SK-N-SH (cell line): ENCODE data around the gene C18orf63. TPM values are rescaled to one million over a fixed set of nuclear protein-coding genes. Genes with fewer than 3 reads are reported as not detected.

Experiments
- CTCF ChIA-PET: fragments of 300-600, 350-600 bp; formaldehyde crosslinking; extraction: SDS; loops from one replicate; lab custom pipeline; 2021; lab: Yijun Ruan, JAX
- POLR2A ChIA-PET: fragments of 350-600 bp; sonication (Branson Sonifier 250); formaldehyde crosslinking; extraction: SDS; loops from one replicate; lab custom pipeline; 2020; ENCODE audit warnings: antibody characterized with exemption, inconsistent platforms; lab: Yijun Ruan, JAX
- DNase-seq: peaks from one replicate; pipeline ENCODE4 v3.0.0; 2012
- H2AFZ ChIP-seq: fragments of 200-600 bp; sonication (generic); 2 replicates; pipeline ENCODE4 v1.8.1; 2016; ENCODE audit warnings: antibody characterized with exemption, mild to moderate bottlenecking, low read depth
- H3F3A ChIP-seq: fragments of 200-600 bp; sonication (generic); replicated peaks from 2 replicates; pipeline ENCODE3; 2016; ENCODE audit warnings: antibody characterized with exemption, mild to moderate bottlenecking; ENCODE audit not compliant: insufficient read depth
- H3K27ac ChIP-seq, 2 experiments: fragments of 200-500 bp in 1 of 2; fragments of 200-600 bp in 1 of 2; sonication (Bioruptor generic) in 1 of 2; sonication (generic), shearing (Covaris generic) in 1 of 2; 2 replicates each; pipeline versions ENCODE4 v1.5.1 to v1.6.1; 2014 to 2016; ENCODE audit warnings: low read depth in 2 of 2, inconsistent platforms in 1 of 2, low read length in 1 of 2, mild to moderate bottlenecking in 1 of 2, mixed read lengths in 1 of 2
- H3K27me3 ChIP-seq: fragments of 200-600 bp; sonication (generic), shearing (Covaris generic); 2 replicates; pipeline ENCODE4 v1.6.1; 2016; ENCODE audit warnings: mixed run types; ENCODE audit not compliant: insufficient read depth
- H3K36me3 ChIP-seq, 2 experiments: fragments of 200-500 bp in 1 of 2; fragments of 200-600 bp in 1 of 2; sonication (Bioruptor generic) in 1 of 2; sonication (generic) in 1 of 2; replicated peaks in 1 of 2; 2 replicates each; pipeline versions ENCODE3 to v1.5.1; 2014 to 2016; ENCODE audit warnings: low read length in 1 of 2, mild to moderate bottlenecking in 1 of 2; ENCODE audit not compliant: insufficient read depth in 2 of 2, control insufficient read depth in 1 of 2
- H3K4me1 ChIP-seq, 2 experiments: fragments of 200-500 bp in 1 of 2; fragments of 200-600 bp in 1 of 2; sonication (Bioruptor generic) in 1 of 2; sonication (generic), shearing (Covaris generic) in 1 of 2; 2 replicates each; pipeline versions ENCODE4 v1.5.1 to v1.6.1; 2014 to 2016; ENCODE audit warnings: low read depth in 1 of 2, low read length in 1 of 2, mixed run types in 1 of 2; ENCODE audit not compliant: insufficient read depth in 2 of 2, control insufficient read depth in 1 of 2
- H3K4me2 ChIP-seq: fragments of 200-600 bp; sonication (generic), shearing (Covaris generic); 2 replicates; pipeline ENCODE4 v1.6.1; 2017; ENCODE audit warnings: mixed run types
- H3K4me3 ChIP-seq, 2 experiments: fragments of 200-500 bp in 1 of 2; fragments of 200-600 bp in 1 of 2; sonication (Bioruptor generic) in 1 of 2; sonication (generic), shearing (Covaris generic) in 1 of 2; 2 replicates each; pipeline versions ENCODE4 v1.5.1 to v1.8.1; 2014 to 2016; ENCODE audit warnings: low read depth in 2 of 2, inconsistent platforms in 1 of 2, low read length in 1 of 2, mild to moderate bottlenecking in 1 of 2, mixed read lengths in 1 of 2, moderate library complexity in 1 of 2
- H3K79me2 ChIP-seq: fragments of 200-600 bp; sonication (generic); 2 replicates; pipeline ENCODE4 v1.8.1; 2017; ENCODE audit warnings: mild to moderate bottlenecking; ENCODE audit not compliant: insufficient read depth
- H3K9ac ChIP-seq: fragments of 200-600 bp; sonication (generic); 2 replicates; pipeline ENCODE4 v1.6.1; 2017; ENCODE audit warnings: mixed run types
- H3K9me2 ChIP-seq: fragments of 200-600 bp; sonication (generic); 2 replicates; pipeline ENCODE4 v1.6.1; 2017; ENCODE audit warnings: mixed run types
- H3K9me3 ChIP-seq: fragments of 200-600 bp; sonication (generic); 2 replicates; pipeline ENCODE4 v1.6.1; 2017; ENCODE audit warnings: mixed run types, mild to moderate bottlenecking, moderate library complexity
- H4K20me1 ChIP-seq: fragments of 200-600 bp; sonication (generic); 2 replicates; pipeline ENCODE4 v1.6.1; 2017; ENCODE audit warnings: mild to moderate bottlenecking, mixed run types; ENCODE audit not compliant: insufficient read depth
- EP300 ChIP-seq, 2 experiments: IDR thresholded peaks; 2 replicates each; pipeline versions ENCODE4 v1.4.0 to v1.6.1; 2012; ENCODE audit warnings: borderline replicate concordance in 1 of 2, low read depth in 1 of 2, low read length in 1 of 2
- GABPA ChIP-seq: IDR thresholded peaks from 2 replicates; pipeline ENCODE4 v1.4.0; 2012; ENCODE audit warnings: low read depth, mild to moderate bottlenecking
- GATA2 ChIP-seq: sonication (generic); formaldehyde crosslinking; IDR thresholded peaks from 2 replicates; pipeline ENCODE4 v1.5.0; 2020; ENCODE audit warnings: mild to moderate bottlenecking, missing genetic modification reagents
- JUND ChIP-seq: IDR thresholded peaks from 2 replicates; pipeline ENCODE4 v1.4.0; 2012
- MEF2A ChIP-seq: IDR thresholded peaks from 2 replicates; pipeline ENCODE4 v1.4.0; 2012; ENCODE audit warnings: low read depth, borderline replicate concordance
- MXI1 ChIP-seq: IDR thresholded peaks from 2 replicates; pipeline ENCODE4 v1.6.1; 2012; ENCODE audit warnings: mild to moderate bottlenecking, low read depth, low read length, improper control_type of control experiment
- NRF1 ChIP-seq: IDR thresholded peaks from 2 replicates; pipeline ENCODE4 v1.6.1; 2012; ENCODE audit warnings: low read depth, mild to moderate bottlenecking, low read length
- RFX5 ChIP-seq: IDR thresholded peaks from 2 replicates; pipeline ENCODE4 v1.6.1; 2012; ENCODE audit warnings: mild to moderate bottlenecking, improper control_type of control experiment, low read length
- SIN3A ChIP-seq: IDR thresholded peaks from 2 replicates; pipeline ENCODE4 v1.6.1; 2012; ENCODE audit warnings: low read depth, mild to moderate bottlenecking, low read length, moderate library complexity, borderline replicate concordance
- TEAD4 ChIP-seq: IDR thresholded peaks from 2 replicates; pipeline ENCODE4 v1.4.0; 2012; ENCODE audit warnings: mild to moderate bottlenecking, borderline replicate concordance; ENCODE audit not compliant: insufficient read depth
- USF1 ChIP-seq: IDR thresholded peaks from 2 replicates; pipeline ENCODE4 v1.4.0; 2012; ENCODE audit warnings: low read depth, borderline replicate concordance
- YY1 ChIP-seq: IDR thresholded peaks from 2 replicates; pipeline ENCODE4 v1.4.0; 2012; ENCODE audit warnings: low read depth, mild to moderate bottlenecking
- WGBS: methylation state at CpG from one replicate; pipeline ENCODE4 v1.1.6; 2017; ENCODE audit warnings: low lambda C conversion rate; 5-methylcytosine and 5-hydroxymethylcytosine counted together
- polyA plus RNA-seq, 3 experiments: library from polyadenylated mRNA; depleted of rRNA; stranded (reverse); fragments of >200 nt; gene quantifications; 2 replicates each; pipeline ENCODE4 v1.2.3, GENCODE V29; 2012
- TF ChIP-seq, protein P1 (sequence below): IDR thresholded peaks from 2 replicates; pipeline ENCODE4 v1.4.0; 2012; ENCODE audit warnings: low read depth, borderline replicate concordance

C18orf63 gene
- polyA plus RNA-seq, 1 of the 3 experiments (the other 2 are of a cell fraction) = not detected

GRCh38 chr18:74336656-74337055, 21.0 kb downstream of the C18orf63 start:
- Histone ChIP-seq H3F3A (no peaks in the 10 kb centered on the region), H4K20me1 (no peaks in the 10 kb centered on the region), H3K27me3 (peaks cover 6% of the 10 kb centered on the region; the same call in 1 of the 2 replicates), H3K4me2 (no peak overlapping the region), H3K9me2 (no peaks in the 10 kb centered on the region), H3K9me3 (no peaks in the 10 kb centered on the region), H3K4me3 (no peak overlapping the region), H3K36me3 (no peaks in the 10 kb centered on the region), H3K9ac (no peak overlapping the region), H3K27ac (no peak overlapping the region), H3K79me2 (no peaks in the 10 kb centered on the region), H2AFZ (no peak overlapping the region), H3K4me1 (no peaks in the 10 kb centered on the region)
- no peak for DNase-seq
- POLR2A ChIA-PET = no interaction called here
- CTCF ChIA-PET = interaction anchor here (3.7 kb wide), 1 partner anchor 138 kb away, joined by 24 read pairs; no protein-coding TSS in a partner anchor
- no peak for TF ChIP-seq GABPA
- TF ChIP-seq TEAD4 = no peak
- no peak for TF ChIP-seq EP300 (IDR thresholded peaks at IDR 0.05; ENCODE audit: borderline replicate concordance in 1 of 2, low read depth in 1 of 2, low read length in 1 of 2)
- TF ChIP-seq, protein P1, sequence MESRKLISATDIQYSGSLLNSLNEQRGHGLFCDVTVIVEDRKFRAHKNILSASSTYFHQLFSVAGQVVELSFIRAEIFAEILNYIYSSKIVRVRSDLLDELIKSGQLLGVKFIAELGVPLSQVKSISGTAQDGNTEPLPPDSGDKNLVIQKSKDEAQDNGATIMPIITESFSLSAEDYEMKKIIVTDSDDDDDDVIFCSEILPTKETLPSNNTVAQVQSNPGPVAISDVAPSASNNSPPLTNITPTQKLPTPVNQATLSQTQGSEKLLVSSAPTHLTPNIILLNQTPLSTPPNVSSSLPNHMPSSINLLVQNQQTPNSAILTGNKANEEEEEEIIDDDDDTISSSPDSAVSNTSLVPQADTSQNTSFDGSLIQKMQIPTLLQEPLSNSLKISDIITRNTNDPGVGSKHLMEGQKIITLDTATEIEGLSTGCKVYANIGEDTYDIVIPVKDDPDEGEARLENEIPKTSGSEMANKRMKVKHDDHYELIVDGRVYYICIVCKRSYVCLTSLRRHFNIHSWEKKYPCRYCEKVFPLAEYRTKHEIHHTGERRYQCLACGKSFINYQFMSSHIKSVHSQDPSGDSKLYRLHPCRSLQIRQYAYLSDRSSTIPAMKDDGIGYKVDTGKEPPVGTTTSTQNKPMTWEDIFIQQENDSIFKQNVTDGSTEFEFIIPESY = no peak
- TF ChIP-seq GATA2 = no peak
- TF ChIP-seq NRF1 = no peak
- TF ChIP-seq MEF2A = no peak
- TF ChIP-seq SIN3A = no peak
- TF ChIP-seq MXI1 = no peak
- TF ChIP-seq USF1 = no peak
- TF ChIP-seq RFX5 = no peak
- no peak for TF ChIP-seq JUND

GRCh38 chr18:74337155-74337911, 21.7 kb downstream of the C18orf63 start:
- Histone ChIP-seq H3K4me3 (no peak overlapping the region), H3K36me3 (no peaks in the 10 kb centered on the region), H2AFZ (no peak overlapping the region), H3F3A (no peaks in the 10 kb centered on the region), H3K27ac (no peak overlapping the region), H3K9ac (no peak overlapping the region), H3K4me2 (no peak overlapping the region), H3K27me3 (peaks cover 6% of the 10 kb centered on the region; the same call in 1 of the 2 replicates), H3K9me2 (no peaks in the 10 kb centered on the region), H3K9me3 (no peaks in the 10 kb centered on the region), H4K20me1 (no peaks in the 10 kb centered on the region), H3K4me1 (no peaks in the 10 kb centered on the region), H3K79me2 (no peaks in the 10 kb centered on the region)
- ChIA-PET CTCF (interaction anchor here (1.4 to 3.7 kb wide), 2 partner anchors 139 to 142 kb away, joined by 3 to 24 read pairs; no protein-coding TSS in a partner anchor), POLR2A (no interaction called here)
- WGBS = 22% methylated on average over 5 of the region's 5 CpGs
- TF ChIP-seq YY1 = no peak
- no peak for DNase-seq
